WTC11 (cell line): ENCODE results near the gene TTC28. TPM values are rescaled to one million over a fixed set of nuclear protein-coding genes. Genes with fewer than 3 reads are reported as not detected.

Experiments
- ATAC-seq: fragments of 200-7000 bp; cut with Tn5 transposase; 2 replicates; pipeline ENCODE4 v1.10.0; 2021; ENCODE audit warnings: mild to moderate bottlenecking, moderate library complexity
- CTCF ChIA-PET: fragments of 300-600 bp; sonication (Branson Sonifier 250); formaldehyde crosslinking; loops from one replicate; lab custom pipeline; 2021; ENCODE audit warnings: antibody characterized with exemption; lab: Charles Lee
- POLR2A ChIA-PET: fragments of 350-600 bp; sonication (Branson Sonifier 250); formaldehyde crosslinking; loops from one replicate; lab custom pipeline; 2021; ENCODE audit warnings: antibody characterized with exemption; lab: Charles Lee
- DNase-seq: peaks from one replicate; pipeline ENCODE4 v3.0.0; 2021; ENCODE audit warnings: low spot score
- H3K27ac Mint-ChIP-seq: 2 replicates; pipeline ENCODE4 v1.8.0; 2021; ENCODE audit warnings: mixed read lengths
- H3K27me3 Mint-ChIP-seq: 2 replicates; pipeline ENCODE4 v1.8.0; 2021; ENCODE audit warnings: low read depth, mild to moderate bottlenecking, moderate library complexity, mixed read lengths
- H3K36me3 Mint-ChIP-seq: 2 replicates; pipeline ENCODE4 v1.8.0; 2021; ENCODE audit warnings: mixed read lengths
- H3K4me1 Mint-ChIP-seq: 2 replicates; pipeline ENCODE4 v1.8.0; 2022; ENCODE audit warnings: mixed read lengths
- H3K4me3 Mint-ChIP-seq: 2 replicates; pipeline ENCODE4 v1.8.0; 2021; ENCODE audit warnings: mild to moderate bottlenecking, moderate library complexity, mixed read lengths
- H3K9me3 Mint-ChIP-seq: 2 replicates; pipeline ENCODE4 v1.8.0; 2021; ENCODE audit warnings: mixed read lengths
- CDX4 ChIP-seq: fragments of 250-450 bp; sonication (Bioruptor Pico); IDR thresholded peaks from 2 replicates; pipeline ENCODE4 v1.9.0; 2021; ENCODE audit warnings: moderate library complexity, mild to moderate bottlenecking, inconsistent platforms, borderline replicate concordance
- CREM ChIP-seq: sonication (generic); formaldehyde crosslinking; IDR thresholded peaks from 2 replicates; pipeline ENCODE4 v1.8.1; 2022; ENCODE audit warnings: mild to moderate bottlenecking, missing genetic modification reagents, moderate library complexity
- FOXJ3 ChIP-seq: sonication (generic); formaldehyde crosslinking; IDR thresholded peaks from 2 replicates; pipeline ENCODE4 v1.9.0; 2021; ENCODE audit warnings: missing genetic modification reagents, mild to moderate bottlenecking, borderline replicate concordance
- FOXP1 ChIP-seq: sonication (generic); formaldehyde crosslinking; IDR thresholded peaks from 2 replicates; pipeline ENCODE4 v1.8.0; 2022; ENCODE audit warnings: missing genetic modification reagents, mild to moderate bottlenecking, moderate library complexity, borderline replicate concordance
- GRHL2 ChIP-seq: fragments of 250-450 bp; sonication (Bioruptor Pico); IDR thresholded peaks from 2 replicates; pipeline ENCODE4 v1.8.0; 2022; ENCODE audit warnings: mild to moderate bottlenecking, moderate library complexity; ENCODE audit not compliant: insufficient replicate concordance, severe bottlenecking
- JAZF1 ChIP-seq: fragments of 250-450 bp; sonication (Bioruptor Pico); IDR thresholded peaks from 2 replicates; pipeline ENCODE4 v1.9.0; 2021; ENCODE audit warnings: moderate library complexity, mild to moderate bottlenecking, inconsistent platforms
- JUN ChIP-seq: sonication (generic); formaldehyde crosslinking; IDR thresholded peaks from 2 replicates; pipeline ENCODE4 v1.8.0; 2023; ENCODE audit warnings: mild to moderate bottlenecking, missing genetic modification reagents
- KAT7 ChIP-seq: sonication (generic); formaldehyde crosslinking; IDR thresholded peaks from 2 replicates; pipeline ENCODE4 v1.8.1; 2023; ENCODE audit warnings: missing genetic modification reagents, mild to moderate bottlenecking, borderline replicate concordance
- NFATC4 ChIP-seq: fragments of 250-450 bp; sonication (Bioruptor Pico); IDR thresholded peaks from 2 replicates; pipeline ENCODE4 v1.9.0; 2021; ENCODE audit warnings: mild to moderate bottlenecking
- NFE2L1 ChIP-seq: sonication (generic); formaldehyde crosslinking; IDR thresholded peaks from 2 replicates; pipeline ENCODE4 v1.8.1; 2023; ENCODE audit warnings: missing genetic modification reagents
- NFYB ChIP-seq: sonication (generic); formaldehyde crosslinking; conservative IDR thresholded peaks from 2 replicates; pipeline ENCODE4 v1.8.0; 2022; ENCODE audit warnings: low read depth, missing genetic modification reagents
- OVOL2 ChIP-seq: fragments of 250-450 bp; sonication (Bioruptor Pico); IDR thresholded peaks from 2 replicates; pipeline ENCODE4 v1.9.0; 2021; ENCODE audit warnings: mild to moderate bottlenecking, borderline replicate concordance
- PRRX2 ChIP-seq: fragments of 250-450 bp; sonication (Bioruptor Pico); IDR thresholded peaks from 2 replicates; pipeline ENCODE4 v1.8.0; 2021; ENCODE audit warnings: mild to moderate bottlenecking
- ZNF423 ChIP-seq: fragments of 250-450 bp; sonication (Bioruptor Pico); IDR thresholded peaks from 2 replicates; pipeline ENCODE4 v2.1.2; 2022; ENCODE audit warnings: mild to moderate bottlenecking, moderate library complexity
- total RNA-seq: library from RNA; stranded (reverse); gene quantifications from 3 replicates; pipeline ENCODE4 v1.2.3, GENCODE V29; 2021
- TF ChIP-seq, protein P1 (sequence below): fragments of 200-600 bp; IDR thresholded peaks from 2 replicates; pipeline ENCODE4 v1.8.0; 2022; ENCODE audit warnings: antibody characterized with exemption
- TF ChIP-seq, protein P2 (sequence below): sonication (generic); formaldehyde crosslinking; IDR thresholded peaks from 2 replicates; pipeline ENCODE4 v1.8.0; 2022; ENCODE audit warnings: mild to moderate bottlenecking, missing genetic modification reagents
- TF ChIP-seq, protein P3 (sequence below): sonication (generic); formaldehyde crosslinking; conservative IDR thresholded peaks from 2 replicates; pipeline ENCODE4 v1.8.1; 2023; ENCODE audit warnings: mild to moderate bottlenecking, low read depth, missing genetic modification reagents, moderate library complexity
- TF ChIP-seq, protein P4 (sequence below): sonication (generic); formaldehyde crosslinking; IDR thresholded peaks from 2 replicates; pipeline ENCODE4 v1.8.0; 2023; ENCODE audit warnings: missing genetic modification reagents, mild to moderate bottlenecking, borderline replicate concordance

TTC28 gene
- total RNA-seq, 1 experiment from 2014 or later: 13.0 TPM

GRCh38 chr22:28639321-28639720, 40.3 kb downstream of the TTC28 start:
- no peak for ATAC-seq
- Mint-ChIP-seq H3K36me3 (no peaks in the 10 kb centered on the region), H3K9me3 (no peaks in the 10 kb centered on the region), H3K4me1 (no peaks in the 10 kb centered on the region), H3K4me3 (no peak overlapping the region), H3K27ac (0 out of 2 replicates have a peak overlapping the region, but pooled peaks have one; percentile 7), H3K27me3 (no peaks in the 10 kb centered on the region)
- DNase-seq: no peak
- POLR2A ChIA-PET: no interaction called here
- TF ChIP-seq JAZF1 (CRISPR knock-in tag): no peak
- no peak for TF ChIP-seq NFATC4
- TF ChIP-seq, protein P1, sequence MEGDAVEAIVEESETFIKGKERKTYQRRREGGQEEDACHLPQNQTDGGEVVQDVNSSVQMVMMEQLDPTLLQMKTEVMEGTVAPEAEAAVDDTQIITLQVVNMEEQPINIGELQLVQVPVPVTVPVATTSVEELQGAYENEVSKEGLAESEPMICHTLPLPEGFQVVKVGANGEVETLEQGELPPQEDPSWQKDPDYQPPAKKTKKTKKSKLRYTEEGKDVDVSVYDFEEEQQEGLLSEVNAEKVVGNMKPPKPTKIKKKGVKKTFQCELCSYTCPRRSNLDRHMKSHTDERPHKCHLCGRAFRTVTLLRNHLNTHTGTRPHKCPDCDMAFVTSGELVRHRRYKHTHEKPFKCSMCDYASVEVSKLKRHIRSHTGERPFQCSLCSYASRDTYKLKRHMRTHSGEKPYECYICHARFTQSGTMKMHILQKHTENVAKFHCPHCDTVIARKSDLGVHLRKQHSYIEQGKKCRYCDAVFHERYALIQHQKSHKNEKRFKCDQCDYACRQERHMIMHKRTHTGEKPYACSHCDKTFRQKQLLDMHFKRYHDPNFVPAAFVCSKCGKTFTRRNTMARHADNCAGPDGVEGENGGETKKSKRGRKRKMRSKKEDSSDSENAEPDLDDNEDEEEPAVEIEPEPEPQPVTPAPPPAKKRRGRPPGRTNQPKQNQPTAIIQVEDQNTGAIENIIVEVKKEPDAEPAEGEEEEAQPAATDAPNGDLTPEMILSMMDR: no peak
- TF ChIP-seq PRRX2 (CRISPR knock-in tag): no peak
- TF ChIP-seq OVOL2 (CRISPR knock-in tag): no peak
- CTCF ChIA-PET: no interaction called here

DNA sequence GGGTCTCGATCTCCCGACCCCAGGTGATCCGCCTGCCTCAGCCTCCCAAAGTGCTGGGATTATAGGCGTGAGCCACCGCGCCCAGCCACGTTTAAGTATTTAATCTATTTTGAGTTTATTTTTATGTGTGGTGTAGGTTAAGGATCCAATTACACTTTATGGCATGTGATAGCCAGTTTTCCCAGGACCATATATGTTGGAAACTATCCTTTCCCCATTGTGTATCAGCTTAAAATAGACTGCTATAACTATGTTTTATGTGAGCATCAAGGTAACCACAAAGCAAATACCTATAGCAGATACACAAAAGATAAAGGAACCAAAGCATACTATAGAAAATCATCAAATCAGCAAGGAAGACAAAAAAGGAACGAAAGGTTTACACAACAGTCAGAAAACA, 42.4 kb downstream of the TTC28 start:
- no peak for DNase-seq

More for the DNA sequence above, 42.4 kb downstream of the TTC28 start:
- TF ChIP-seq JUN (CRISPR knock-in tag) (no peak), FOXP1 (CRISPR knock-in tag) (no peak), NFE2L1 (no peak), PRRX2 (CRISPR knock-in tag) (no peak), ZNF423 (CRISPR knock-in tag) (no peak), CREM (no peak), KAT7 (CRISPR knock-in tag) (no peak), FOXJ3 (CRISPR knock-in tag) (no peak), GRHL2 (CRISPR knock-in tag) (no peak), CDX4 (CRISPR knock-in tag) (no peak), NFYB (CRISPR knock-in tag) (no peak)
- TF ChIP-seq, protein P2, sequence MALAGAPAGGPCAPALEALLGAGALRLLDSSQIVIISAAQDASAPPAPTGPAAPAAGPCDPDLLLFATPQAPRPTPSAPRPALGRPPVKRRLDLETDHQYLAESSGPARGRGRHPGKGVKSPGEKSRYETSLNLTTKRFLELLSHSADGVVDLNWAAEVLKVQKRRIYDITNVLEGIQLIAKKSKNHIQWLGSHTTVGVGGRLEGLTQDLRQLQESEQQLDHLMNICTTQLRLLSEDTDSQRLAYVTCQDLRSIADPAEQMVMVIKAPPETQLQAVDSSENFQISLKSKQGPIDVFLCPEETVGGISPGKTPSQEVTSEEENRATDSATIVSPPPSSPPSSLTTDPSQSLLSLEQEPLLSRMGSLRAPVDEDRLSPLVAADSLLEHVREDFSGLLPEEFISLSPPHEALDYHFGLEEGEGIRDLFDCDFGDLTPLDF (CRISPR knock-in tag): no peak
- TF ChIP-seq, protein P3, sequence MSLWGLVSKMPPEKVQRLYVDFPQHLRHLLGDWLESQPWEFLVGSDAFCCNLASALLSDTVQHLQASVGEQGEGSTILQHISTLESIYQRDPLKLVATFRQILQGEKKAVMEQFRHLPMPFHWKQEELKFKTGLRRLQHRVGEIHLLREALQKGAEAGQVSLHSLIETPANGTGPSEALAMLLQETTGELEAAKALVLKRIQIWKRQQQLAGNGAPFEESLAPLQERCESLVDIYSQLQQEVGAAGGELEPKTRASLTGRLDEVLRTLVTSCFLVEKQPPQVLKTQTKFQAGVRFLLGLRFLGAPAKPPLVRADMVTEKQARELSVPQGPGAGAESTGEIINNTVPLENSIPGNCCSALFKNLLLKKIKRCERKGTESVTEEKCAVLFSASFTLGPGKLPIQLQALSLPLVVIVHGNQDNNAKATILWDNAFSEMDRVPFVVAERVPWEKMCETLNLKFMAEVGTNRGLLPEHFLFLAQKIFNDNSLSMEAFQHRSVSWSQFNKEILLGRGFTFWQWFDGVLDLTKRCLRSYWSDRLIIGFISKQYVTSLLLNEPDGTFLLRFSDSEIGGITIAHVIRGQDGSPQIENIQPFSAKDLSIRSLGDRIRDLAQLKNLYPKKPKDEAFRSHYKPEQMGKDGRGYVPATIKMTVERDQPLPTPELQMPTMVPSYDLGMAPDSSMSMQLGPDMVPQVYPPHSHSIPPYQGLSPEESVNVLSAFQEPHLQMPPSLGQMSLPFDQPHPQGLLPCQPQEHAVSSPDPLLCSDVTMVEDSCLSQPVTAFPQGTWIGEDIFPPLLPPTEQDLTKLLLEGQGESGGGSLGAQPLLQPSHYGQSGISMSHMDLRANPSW (CRISPR knock-in tag): no peak
- TF ChIP-seq, protein P4, sequence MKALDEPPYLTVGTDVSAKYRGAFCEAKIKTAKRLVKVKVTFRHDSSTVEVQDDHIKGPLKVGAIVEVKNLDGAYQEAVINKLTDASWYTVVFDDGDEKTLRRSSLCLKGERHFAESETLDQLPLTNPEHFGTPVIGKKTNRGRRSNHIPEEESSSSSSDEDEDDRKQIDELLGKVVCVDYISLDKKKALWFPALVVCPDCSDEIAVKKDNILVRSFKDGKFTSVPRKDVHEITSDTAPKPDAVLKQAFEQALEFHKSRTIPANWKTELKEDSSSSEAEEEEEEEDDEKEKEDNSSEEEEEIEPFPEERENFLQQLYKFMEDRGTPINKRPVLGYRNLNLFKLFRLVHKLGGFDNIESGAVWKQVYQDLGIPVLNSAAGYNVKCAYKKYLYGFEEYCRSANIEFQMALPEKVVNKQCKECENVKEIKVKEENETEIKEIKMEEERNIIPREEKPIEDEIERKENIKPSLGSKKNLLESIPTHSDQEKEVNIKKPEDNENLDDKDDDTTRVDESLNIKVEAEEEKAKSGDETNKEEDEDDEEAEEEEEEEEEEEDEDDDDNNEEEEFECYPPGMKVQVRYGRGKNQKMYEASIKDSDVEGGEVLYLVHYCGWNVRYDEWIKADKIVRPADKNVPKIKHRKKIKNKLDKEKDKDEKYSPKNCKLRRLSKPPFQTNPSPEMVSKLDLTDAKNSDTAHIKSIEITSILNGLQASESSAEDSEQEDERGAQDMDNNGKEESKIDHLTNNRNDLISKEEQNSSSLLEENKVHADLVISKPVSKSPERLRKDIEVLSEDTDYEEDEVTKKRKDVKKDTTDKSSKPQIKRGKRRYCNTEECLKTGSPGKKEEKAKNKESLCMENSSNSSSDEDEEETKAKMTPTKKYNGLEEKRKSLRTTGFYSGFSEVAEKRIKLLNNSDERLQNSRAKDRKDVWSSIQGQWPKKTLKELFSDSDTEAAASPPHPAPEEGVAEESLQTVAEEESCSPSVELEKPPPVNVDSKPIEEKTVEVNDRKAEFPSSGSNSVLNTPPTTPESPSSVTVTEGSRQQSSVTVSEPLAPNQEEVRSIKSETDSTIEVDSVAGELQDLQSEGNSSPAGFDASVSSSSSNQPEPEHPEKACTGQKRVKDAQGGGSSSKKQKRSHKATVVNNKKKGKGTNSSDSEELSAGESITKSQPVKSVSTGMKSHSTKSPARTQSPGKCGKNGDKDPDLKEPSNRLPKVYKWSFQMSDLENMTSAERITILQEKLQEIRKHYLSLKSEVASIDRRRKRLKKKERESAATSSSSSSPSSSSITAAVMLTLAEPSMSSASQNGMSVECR: no peak
- Mint-ChIP-seq H3K9me3 (no peaks in the 10 kb centered on the region), H3K4me1 (no peaks in the 10 kb centered on the region), H3K36me3 (no peaks in the 10 kb centered on the region), H3K4me3 (no peak overlapping the region), H3K27me3 (no peaks in the 10 kb centered on the region), H3K27ac (no peak overlapping the region)
- ChIA-PET CTCF (no interaction called here), POLR2A (no interaction called here)
- ATAC-seq: no peak
